ENCODE measurements around the gene SCN2A.
"Not testable (repeated sequence)": the region's sequence is repeated elsewhere in the genome, so short reads cannot be mapped to it uniquely, and the experiment has no call there.

Gene SCN2A

DNA sequence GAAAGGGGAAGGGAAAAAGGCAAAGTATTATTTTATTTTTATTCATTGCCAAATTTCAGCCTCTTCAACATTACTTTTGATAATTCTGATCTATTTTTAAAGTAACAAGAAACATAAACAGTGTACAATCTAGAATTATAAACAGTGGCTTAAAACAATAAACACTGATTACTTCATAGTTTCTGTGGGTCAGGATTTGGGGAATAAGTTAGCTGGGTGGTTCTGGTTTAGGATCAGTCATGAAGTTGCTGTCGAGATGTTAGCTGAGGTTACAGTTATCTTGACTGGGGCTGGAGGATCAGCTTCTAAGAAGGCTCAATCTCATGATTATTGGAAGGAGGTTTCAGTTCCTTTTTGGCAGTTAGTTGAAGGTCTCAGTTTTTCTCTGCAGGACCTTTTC, 109.2 kb downstream of the SCN2A start:
- DNase-seq = no peak

DNA sequence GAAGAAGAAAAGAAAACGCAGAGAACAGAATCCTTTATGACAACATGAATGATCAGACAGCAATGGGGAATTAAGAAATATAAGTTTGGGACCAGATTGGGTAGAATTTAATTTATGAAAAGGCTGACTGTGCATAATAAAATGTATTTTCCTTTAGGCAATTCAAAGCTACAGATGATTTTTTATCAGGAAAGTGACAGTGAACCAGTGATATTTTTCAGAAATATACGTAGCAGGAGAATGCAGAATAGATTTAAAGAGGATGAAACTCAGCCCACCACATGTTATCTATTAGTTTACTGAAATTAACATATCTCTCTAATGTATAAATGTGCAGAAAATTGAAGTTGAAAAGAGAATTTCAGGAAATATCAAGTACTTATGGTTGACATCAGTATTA, 110.0 kb downstream of the SCN2A start:
- no peak for DNase-seq

DNA sequence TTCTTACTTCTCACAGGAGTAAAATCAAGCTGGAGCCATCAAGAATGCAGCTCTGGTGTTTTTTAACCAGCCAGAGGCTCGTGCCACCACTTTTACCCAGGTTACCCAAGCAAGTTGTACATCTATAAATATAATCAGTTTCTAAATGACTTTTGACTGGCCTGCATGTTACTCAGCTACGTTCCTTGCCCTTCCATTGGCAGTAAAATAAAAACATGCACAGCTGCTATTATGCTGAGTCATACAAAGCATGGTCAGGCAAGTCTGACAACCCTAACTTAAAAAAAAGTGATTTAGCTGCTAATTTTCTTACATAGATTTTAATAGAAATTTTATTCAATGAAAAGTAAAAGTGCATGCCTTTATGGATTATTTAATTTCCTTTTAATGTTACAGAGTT, 118.5 kb downstream of the SCN2A start:
- DNase-seq = no peak

- DNase-seq = no peak
Observed at GRCh38 chr2:165361514-165361913, 122.3 kb downstream of the SCN2A start.

GRCh38 chr2:165369131-165369897, 130.1 kb downstream of the SCN2A start:
- DNase-seq = no peak

DNA sequence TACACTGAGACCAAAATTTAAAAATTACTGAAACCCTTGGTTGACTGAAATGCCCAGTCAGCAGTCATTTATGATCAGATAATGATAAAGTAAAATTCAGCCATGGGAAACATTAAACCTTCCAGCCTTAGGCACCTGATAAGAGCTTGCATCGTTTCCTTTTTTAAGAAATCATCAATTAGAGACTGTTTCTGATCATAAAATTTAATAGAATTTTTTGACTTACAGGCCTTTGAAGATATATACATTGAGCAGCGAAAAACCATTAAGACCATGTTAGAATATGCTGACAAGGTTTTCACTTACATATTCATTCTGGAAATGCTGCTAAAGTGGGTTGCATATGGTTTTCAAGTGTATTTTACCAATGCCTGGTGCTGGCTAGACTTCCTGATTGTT, 130.7 kb downstream of the SCN2A start:
- no peak for DNase-seq

DNA sequence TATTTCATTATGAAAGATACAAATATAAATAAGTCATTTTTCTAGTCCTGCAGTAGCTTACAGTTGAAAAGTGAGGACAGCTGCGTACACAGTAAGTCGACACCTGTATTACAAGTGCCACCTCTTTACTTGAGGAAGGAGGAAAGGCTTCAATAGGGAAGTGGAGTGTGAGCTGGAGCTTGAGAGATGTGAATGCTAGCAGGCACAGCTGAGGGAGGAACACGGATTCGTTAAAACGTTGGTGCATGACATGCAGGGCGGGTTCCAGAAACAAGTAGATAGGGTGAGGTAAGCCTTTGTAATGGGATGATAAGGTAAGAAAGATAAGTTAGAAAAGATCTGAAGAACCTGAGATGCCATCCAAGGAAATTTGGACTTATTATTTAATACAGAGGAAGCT, 132.1 kb downstream of the SCN2A start:
- peak; percentile 63 for DNase-seq

DNA sequence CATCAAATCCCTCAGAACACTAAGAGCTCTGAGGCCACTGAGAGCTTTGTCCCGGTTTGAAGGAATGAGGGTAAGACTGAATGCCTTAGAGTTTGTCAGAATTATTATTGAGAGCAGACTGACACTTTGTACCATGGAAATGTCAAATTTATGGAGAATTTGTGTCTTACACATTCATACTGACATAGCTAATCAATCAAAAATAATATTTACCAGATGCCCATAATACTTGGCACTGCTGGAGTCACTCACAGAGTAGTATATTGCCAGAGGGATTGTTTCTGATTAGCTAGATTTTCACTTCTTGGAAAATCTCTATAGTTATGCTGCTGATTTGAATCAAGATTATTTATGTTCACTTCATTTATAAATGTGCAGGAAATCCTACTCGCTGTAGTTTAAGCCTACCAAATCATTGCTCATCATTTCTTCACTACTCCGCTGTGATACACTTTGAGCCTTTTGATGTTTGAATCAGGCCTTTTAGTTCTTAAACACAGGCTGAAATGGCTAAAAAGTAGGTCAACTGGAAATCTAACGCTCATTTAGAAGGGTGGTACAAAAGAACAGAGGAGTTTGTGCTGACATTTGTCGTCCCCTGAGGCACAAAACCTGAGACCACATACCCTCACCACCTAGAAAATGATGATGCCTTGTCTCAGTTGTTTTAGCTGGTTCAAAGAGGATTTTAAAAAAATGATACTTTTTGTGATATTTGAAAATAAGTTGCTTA, 134.2 kb downstream of the SCN2A start:
- DNase-seq = no peak

- DNase-seq = no peak
Observed at GRCh38 chr2:165376571-165376975, 137.4 kb downstream of the SCN2A start.

DNA sequence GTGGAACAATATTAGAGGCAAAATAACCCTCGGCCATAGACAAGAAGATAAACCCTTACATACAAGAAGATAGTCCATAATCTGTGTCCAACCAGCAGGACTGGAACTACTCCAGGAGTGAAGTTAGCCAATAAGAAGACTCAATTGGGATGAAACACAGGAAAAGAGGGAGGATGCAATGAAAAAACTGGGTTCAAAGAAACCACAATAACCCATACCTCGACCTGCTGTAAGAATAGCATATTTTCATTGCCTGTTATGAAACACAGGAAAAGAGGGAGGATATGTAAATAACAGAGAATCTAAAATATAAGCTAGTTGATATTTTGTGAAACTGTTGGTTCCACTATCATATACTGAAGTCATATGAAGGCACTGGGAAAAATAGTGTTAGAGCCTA, 143.1 kb downstream of the SCN2A start:
- no peak for DNase-seq

- DNase-seq = no peak
Observed at GRCh38 chr2:165390875-165391274, 151.7 kb downstream of the SCN2A start.

DNA sequence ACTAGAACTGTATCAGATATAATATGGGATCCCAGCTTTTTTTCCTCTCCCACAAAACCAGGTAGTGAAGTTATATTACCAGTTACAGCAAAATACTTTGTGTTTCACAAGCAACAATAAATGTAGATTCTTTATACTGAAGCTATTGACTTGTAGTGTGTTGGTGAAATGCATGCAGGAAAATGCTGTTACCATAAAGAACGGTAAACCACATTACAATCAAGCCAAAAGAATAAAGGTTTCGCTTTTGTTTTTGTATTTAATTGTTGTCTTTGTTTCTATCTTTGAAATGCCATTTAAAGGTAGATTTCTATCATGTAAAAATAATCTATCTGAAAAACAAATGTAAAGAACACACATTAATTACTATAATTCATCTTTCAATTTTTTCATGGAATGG, 152.6 kb downstream of the SCN2A start:
- no peak for DNase-seq

DNA sequence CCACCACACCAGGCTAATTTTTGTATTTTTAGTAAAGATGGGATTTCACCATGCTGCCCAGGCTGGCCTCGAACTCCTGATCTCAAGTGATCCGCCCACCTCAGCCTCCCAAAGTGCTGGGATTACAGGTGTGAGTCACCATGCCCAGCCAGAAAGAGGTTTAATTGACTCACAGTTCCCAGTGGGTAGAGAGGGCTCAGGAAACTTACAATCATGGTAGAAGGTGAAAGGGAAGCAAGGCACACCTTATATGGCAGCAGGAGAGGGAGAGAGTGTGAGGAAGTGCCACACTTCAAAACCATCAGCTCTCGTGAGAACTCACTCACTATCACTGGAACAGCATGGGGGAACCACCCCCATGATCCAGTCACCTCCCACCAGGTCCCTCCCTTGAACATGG, 159.4 kb downstream of the SCN2A start:
- not testable (repeated sequence) for DNase-seq

DNA sequence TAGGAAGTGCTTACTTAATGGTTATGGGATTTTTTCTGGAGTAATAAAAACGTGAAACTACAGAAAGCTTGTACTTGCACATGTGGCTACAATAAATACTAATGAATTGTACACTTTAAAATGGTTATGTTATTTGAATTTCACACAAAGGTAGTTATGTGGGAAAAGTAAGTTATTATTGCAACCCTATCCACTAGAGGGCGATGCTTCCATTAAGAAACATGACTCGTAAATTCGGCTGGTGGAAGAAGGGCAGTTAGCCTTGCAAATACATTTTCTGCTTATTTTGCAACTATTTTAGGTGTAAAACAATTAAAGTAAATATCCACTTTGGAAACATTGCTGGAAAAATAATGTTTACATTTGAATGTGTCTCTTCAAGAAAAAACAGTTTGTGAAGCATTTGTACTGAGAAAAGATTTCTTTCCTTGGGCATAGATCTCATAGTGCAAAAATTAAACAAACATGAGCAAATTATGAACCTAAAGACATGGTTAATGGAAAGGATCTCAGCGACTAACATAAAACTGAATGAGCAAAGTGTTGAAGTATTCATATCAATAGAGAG, 162.2 kb downstream of the SCN2A start:
- DNase-seq = peak; percentile 30

DNA sequence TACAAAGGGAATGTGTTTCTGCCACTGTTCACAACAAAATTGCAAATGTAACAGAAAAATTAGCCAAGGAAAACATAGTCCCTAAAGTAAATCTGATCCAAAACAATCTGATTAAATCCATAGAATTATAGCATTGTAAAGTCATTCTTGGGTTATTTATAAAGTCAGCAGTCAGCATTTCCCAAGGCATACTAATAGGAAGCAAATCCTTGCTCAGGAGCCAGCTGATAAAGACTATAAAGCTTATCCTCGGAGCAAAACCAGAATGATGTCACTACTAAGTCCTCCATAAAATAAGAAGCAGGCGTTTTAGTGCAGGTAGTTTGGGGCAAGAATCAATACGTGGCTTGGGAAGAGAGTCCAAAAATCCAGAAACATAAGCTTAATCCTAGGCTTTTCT, 162.9 kb downstream of the SCN2A start:
- DNase-seq = no peak

DNA sequence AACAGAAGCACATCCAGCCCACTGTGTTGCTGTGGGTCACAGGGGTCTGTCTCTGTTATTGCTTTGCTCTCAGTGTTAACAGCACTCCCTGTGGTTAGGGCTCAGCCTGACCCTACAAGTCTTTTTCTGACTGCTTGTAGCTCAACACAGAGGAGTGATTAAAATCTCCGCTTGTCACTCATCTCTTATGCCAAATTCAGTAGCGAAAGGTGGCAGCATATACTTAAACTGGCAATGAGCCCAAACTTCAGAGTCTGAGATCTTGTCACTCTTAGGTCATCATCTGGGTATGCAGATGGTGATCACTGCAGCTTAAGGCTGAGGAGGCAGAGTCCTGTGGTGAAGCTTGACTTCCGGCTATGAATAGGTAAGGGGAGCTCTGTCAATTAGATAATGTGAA, 167.0 kb downstream of the SCN2A start:
- no peak for DNase-seq

DNA sequence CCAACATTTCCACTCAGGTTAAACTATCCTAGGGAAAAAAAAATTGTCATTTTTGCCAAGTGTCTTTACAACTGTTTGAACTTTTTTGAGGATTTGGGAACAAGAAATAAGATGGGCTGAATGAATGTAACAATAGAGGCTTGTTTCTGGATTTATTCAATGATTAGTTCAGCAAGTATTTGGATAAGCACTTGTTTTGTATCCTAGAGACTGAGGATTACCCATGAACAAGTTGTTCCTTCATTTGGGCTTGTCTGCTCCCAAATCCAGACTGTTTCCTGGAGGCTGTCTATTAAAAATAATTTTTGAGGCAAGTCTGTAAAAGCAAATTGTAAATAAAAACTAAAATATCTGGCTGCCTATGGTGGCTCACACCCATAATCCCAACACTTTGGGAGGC, 168.3 kb downstream of the SCN2A start:
- DNase-seq = no peak

GRCh38 chr2:165408186-165408585, 169.0 kb downstream of the SCN2A start:
- no peak for DNase-seq

- no peak for DNase-seq
Observed at GRCh38 chr2:165410276-165410675, 171.1 kb downstream of the SCN2A start.

DNA sequence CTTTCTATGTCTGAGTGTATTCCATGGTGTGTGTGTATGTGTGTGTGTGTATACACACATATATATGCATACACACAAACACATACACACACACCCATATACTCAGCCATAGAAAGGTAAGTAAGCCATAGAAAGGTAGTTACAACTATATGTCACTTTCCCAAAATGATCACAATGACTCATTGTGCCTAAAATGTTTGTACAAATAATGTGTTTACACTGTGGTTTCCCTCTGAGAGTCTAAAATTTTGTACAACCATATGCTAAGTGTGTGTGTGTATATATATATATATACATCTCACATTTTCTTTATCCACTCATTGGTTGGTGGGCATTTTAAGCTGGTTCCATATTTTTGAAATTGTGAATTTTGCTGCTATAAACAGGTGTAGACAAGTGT, 175.0 kb downstream of the SCN2A start:
- DNase-seq = no peak

GRCh38 chr2:165417009-165417408, 177.8 kb downstream of the SCN2A start:
- DNase-seq = no peak

- DNase-seq = no peak
Observed at GRCh38 chr2:165420231-165420630, 181.0 kb downstream of the SCN2A start.

DNA sequence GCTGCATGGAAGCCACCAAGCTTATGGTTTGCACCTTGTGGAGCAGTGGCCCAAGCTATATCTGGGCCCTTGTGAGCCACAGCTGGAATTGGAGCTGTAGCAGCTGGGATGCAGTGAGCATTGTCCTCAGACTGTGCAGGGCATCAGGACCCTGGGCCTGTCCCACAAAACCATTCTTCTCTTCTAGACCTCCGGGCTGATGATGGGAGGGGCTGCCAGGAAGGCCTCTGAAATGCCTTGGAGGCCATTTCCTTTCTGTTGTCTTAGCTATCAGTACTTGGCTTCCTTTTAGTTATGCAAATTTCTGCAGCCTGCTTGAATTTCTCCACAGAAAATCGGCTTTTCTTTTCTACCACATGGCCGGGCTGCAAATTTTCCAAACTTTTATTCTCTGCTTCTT, 183.9 kb downstream of the SCN2A start:
- no peak for DNase-seq

DNA sequence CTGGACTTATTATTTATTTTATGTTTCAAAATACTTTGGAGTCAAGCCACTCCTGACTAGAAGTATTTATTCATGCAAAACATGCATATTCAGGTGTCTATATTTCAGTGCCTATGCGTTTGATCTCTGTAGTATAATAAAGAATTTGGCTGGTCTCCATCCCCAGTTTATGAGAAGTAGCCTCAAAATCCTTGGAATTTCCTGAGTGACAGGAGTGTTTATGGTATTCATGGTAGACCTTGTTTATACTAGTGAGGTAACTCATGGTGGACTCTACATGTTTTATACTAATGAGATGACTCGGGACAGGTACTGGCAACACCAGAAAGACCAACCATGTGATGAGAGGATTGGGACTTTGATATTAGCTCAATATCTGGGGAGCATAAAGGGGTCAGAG, 186.3 kb downstream of the SCN2A start:
- no peak for DNase-seq
